HFF-Myc (cell line): ENCODE data around the gene FASTK.

Source experiments
- DNase-seq: peaks from one replicate; pipeline ENCODE4 v3.0.0-alpha.2; 2011; ENCODE audit warnings: low read depth; ENCODE audit errors: extremely low read depth
- H3K4me3 ChIP-seq: replicated peaks from 2 replicates; pipeline ENCODE4 v1.5.1; 2011; ENCODE audit warnings: low read depth, mild to moderate bottlenecking, control low read depth, low read length
- CTCF ChIP-seq: IDR thresholded peaks from 2 replicates; pipeline ENCODE4 v1.5.1; 2012; ENCODE audit warnings: mild to moderate bottlenecking, low read depth, low read length, control low read depth; ENCODE audit errors: missing control alignments

Gene FASTK

GRCh38 chr7:151099486-151100211 is 19.0 kb upstream of the FASTK start:
- TF ChIP-seq CTCF, result no peak
- DNase-seq, result no peak
- H3K4me3 ChIP-seq, result no peak overlapping the region

- no peak for TF ChIP-seq CTCF
- no peak overlapping the region for H3K4me3 ChIP-seq
- DNase-seq, result no peak
These were observed 15.3 kb upstream of the FASTK start for GRCh38 chr7:151095828-151096475.

- no peak for DNase-seq
- TF ChIP-seq CTCF, result no peak
- no peak overlapping the region for H3K4me3 ChIP-seq
These were observed 14.7 kb upstream of the FASTK start for GRCh38 chr7:151095123-151095797.

GRCh38 chr7:151094675-151095074 is 14.1 kb upstream of the FASTK start:
- H3K4me3 ChIP-seq, result no peak overlapping the region
- TF ChIP-seq CTCF, result no peak
- DNase-seq, result no peak

GRCh38 chr7:151093748-151094147 is 13.1 kb upstream of the FASTK start:
- no peak for DNase-seq

GRCh38 chr7:151091988-151092387 is 11.4 kb upstream of the FASTK start:
- no peak for TF ChIP-seq CTCF
- no peak for DNase-seq
- H3K4me3 ChIP-seq, result no peak overlapping the region

More at GRCh38 chr7:151093748-151094147, 13.1 kb upstream of the FASTK start:
- no peak overlapping the region for H3K4me3 ChIP-seq
- TF ChIP-seq CTCF, result no peak
